Measurements from ENCODE around the gene DLX3. TPM values are rescaled to one million over a fixed set of nuclear protein-coding genes. Genes with fewer than 3 reads are reported as not detected.

The DLX3 gene
- total RNA-seq, 1 donor from 2014 or later, result 0.48 TPM

DNA sequence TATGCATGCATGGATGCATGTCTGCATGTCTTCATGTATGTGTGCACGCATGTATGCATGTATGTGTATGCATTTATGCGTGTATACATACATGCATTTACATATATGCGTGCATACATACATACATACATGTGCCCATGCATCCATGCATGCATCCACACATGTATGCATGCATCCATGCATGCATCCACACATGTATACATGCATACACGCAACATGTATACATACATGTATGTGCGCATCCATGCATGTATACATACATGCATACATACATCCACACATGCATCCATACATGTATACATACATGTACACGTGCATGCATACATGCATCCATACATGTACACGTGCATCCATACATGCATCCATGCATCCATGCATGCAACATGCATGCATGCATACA lies 29.8 kb upstream of the DLX3 start:
- no peak for DNase-seq (ENCODE audit: low spot score)

GRCh38 chr17:50023520-50023919 lies 28.5 kb upstream of the DLX3 start:
- DNase-seq (ENCODE audit: low spot score), result no peak

GRCh38 chr17:50022463-50023130 lies 27.6 kb upstream of the DLX3 start:
- no peak for DNase-seq (ENCODE audit: low spot score)

DNA sequence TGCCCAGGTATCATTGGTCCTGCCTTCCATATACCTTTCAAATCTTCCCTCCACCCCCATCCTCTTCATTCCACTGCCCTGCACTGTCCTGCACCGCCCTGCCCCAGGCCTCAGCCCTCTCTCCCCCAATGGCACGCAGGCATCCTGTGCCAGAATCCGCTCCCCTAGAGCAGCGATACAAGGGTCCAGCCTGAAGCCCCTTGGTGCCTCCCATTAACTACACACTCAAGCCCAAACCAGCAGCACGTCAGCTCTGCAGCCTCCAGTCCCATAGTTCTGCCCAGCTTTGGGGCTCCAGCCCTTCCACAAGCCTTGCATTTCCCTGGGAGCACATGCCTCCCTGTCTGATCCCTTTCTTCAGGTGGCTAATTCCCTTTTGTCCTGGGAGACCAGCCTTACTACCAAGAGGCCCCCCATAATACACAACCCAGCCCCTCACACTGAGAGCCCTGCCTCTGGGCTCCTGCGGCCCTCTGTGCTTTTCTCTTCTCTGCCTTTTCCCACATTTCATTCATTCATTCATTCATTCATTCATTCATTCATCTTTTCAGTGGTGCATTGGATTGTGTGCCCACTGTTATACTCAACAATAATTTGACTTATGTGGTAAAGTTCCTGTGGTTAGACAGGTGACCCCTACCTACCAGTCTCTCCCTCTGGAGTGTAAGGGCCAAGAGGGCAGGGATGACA lies 26.8 kb upstream of the DLX3 start:
- DNase-seq (ENCODE audit: low spot score), result no peak

DNA sequence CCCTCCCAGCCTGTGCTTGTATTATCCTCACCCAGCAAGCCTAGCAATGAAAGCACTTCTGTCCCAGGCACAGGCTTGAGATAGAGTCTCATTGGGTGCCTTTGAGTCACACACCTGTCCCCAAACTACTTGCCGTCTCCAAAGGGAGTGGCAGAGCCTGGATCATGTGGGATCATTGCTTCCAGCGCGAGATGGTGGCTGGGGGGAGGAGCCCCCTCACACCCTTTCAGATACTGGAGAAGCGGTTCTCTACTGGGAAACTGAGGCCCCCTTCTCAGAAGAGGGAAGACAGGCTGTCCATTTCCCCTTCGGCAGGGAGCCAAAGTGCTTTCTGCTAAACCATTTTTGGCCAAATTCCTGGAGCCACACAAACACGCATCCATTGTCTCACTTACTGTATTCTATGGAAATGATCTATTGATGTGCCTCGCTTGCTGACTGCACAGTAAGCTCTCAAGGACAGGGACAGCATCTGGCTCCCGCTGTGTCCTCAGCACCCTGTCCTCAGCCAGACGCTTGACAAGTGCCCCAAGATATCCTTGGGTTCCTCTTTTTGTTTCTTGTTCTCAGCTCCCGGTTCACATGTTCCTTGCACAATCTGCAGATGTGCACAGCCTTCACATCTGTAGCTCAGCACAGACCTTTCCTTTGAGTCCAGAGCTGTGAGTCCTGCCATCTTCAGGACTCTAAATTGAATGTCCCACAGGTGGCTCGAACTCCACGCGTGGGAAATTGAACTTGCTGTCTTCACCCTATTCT lies 26.0 kb upstream of the DLX3 start:
- DNase-seq (ENCODE audit: low spot score), result no peak

- DNase-seq (ENCODE audit: low spot score), result no peak
These were observed 23.9 kb upstream of the DLX3 start for GRCh38 chr17:50018909-50019308.

GRCh38 chr17:50015146-50015545 lies 20.1 kb upstream of the DLX3 start:
- DNase-seq (ENCODE audit: low spot score), result no peak

- DNase-seq (ENCODE audit: low spot score), result no peak
These were observed 19.6 kb upstream of the DLX3 start for GRCh38 chr17:50014471-50015088.

GRCh38 chr17:50013079-50013478 lies 18.1 kb upstream of the DLX3 start:
- DNase-seq (ENCODE audit: low spot score), result no peak

DNA sequence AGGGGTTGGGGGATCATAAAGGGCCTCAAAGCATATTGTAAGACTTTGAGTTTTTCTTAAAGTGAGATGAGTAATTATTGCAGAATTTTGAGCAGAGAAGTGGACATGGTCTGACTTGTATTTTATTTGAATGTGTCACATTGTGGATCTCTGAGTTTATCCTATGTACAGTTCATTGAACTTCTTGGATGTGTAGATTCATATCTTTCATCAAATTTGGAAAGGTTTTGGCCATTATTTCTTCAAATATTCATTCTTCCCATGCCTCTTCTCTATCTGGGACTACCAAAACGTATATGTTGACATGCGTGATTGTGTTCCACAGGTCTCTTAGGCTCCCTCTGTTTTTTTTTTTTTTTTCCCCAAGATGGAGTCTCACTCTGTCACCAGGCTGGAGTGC lies 14.3 kb upstream of the DLX3 start:
- DNase-seq (ENCODE audit: low spot score), result no peak

- DNase-seq (ENCODE audit: low spot score), result no peak
These were observed 8.9 kb upstream of the DLX3 start for GRCh38 chr17:50003911-50004310.

GRCh38 chr17:49998836-49999511 lies 4.0 kb upstream of the DLX3 start:
- DNase-seq (ENCODE audit: low spot score), result peak; percentile 65

GRCh38 chr17:49997773-49998703 lies 3.0 kb upstream of the DLX3 start:
- peak; percentile 89 for DNase-seq (ENCODE audit: low spot score)

DNA sequence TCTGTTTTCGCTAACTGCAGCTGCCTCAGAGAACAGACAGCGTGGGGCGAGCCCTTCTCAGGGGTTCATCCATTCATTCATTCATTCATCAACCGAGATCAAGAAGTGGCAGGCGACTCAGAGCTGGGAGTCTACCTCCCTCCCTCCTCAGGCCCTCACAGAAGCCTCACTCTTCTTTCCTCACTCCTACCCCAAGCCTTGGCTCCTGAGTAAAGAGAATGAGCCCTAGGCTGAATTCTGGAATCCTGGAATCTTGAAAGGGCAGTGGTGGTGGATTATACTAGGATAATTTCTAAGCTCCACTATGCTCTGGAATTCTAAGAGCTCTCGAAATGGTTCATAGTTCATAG lies 2.3 kb upstream of the DLX3 start:
- no peak for DNase-seq (ENCODE audit: low spot score)

GRCh38 chr17:49996495-49997300 lies 1.7 kb upstream of the DLX3 start:
- peak; percentile 90 for DNase-seq (ENCODE audit: low spot score)

- peak; percentile 77 for DNase-seq (ENCODE audit: low spot score)
These were observed 1.1 kb upstream of the DLX3 start for GRCh38 chr17:49996121-49996494.

GRCh38 chr17:49994085-49995054 lies 654 bp downstream of the DLX3 start:
- DNase-seq (ENCODE audit: low spot score), result peak; percentile 47

GRCh38 chr17:49993423-49994060 lies 1.5 kb downstream of the DLX3 start:
- DNase-seq (ENCODE audit: low spot score), result peak; percentile 86
